A549 (cell line): ENCODE results near the gene TEPSIN.

Source experiments
- CHD2 ChIP-seq: fragments of 150-350 bp; IDR thresholded peaks from 2 replicates; pipeline ENCODE4 v1.6.1; 2014; ENCODE audit warnings: low read length; ENCODE audit not compliant: partially characterized antibody
- CTCF ChIP-seq: fragments of >200 bp; sonication (Bioruptor Twin); formaldehyde crosslinking; IDR thresholded peaks from 3 replicates; pipeline ENCODE4 v1.5.1; 2016
- EHF ChIP-seq: fragments of 250-450 bp; sonication (Bioruptor Pico); IDR thresholded peaks from 2 replicates; pipeline ENCODE4 v1.5.0; 2020; ENCODE audit warnings: mild to moderate bottlenecking
- POLR2A ChIP-seq: IDR thresholded peaks from 2 replicates; pipeline ENCODE4 v1.6.1; 2012; ENCODE audit warnings: mild to moderate bottlenecking, low read length
- REST ChIP-seq: fragments of 200-600 bp; sonication (generic); IDR thresholded peaks from 2 replicates; pipeline ENCODE4 v1.6.1; 2016; ENCODE audit warnings: antibody characterized with exemption, mild to moderate bottlenecking, moderate library complexity

DNA sequence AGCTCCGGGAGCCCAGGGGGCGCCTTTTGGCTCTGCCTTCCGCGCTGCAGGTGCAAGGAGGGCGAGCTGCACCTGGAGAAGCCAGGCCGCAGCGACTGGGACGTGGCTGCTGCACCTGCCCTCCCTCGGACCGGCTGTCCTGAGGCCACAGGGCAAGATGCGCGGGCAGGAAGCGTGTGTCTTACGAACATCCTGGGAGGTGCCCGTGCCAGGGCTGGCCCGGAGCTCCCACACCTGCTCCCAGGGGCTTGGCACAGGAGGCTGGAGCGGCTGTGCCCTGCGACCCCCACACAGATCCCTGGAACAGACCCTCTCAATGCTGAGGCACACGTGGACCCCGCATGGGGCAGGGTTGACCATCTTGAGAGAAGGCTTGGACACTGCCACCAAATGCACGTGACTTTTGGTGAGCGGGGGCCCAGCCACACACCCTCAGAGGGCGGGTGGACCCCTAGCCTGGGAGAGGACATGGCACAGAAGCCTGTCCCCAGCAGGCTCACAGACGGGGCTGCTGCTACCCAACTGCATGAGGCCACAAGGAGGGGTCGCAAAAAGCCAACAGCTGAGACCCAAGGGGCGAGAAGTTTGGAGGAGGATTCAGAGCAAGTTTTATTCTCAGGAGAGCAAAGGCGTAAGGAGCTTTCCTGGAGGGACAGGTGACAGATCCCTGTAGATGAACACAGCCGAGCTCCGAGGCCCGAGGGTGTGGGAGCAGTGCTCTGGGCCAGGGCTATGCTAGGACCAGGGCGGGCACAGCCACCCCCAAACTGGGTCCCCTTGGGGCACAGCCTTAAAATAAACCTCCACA lies 11.6 kb upstream of the TEPSIN start:
- TF ChIP-seq CHD2, result no peak
- TF ChIP-seq REST, result no peak
- no peak for TF ChIP-seq POLR2A
- no peak for TF ChIP-seq CTCF
- no peak for TF ChIP-seq EHF (CRISPR knock-in tag)
